GM19043 (cell line): ENCODE measurements around the gene C4B.

Source experiments
- ATAC-seq: cut with Tn5 transposase; IDR thresholded peaks from one replicate; pipeline ENCODE4 v1.9.1; 2021; ENCODE audit warnings: low read depth; ENCODE audit not compliant: unreplicated experiment

The C4B gene

GRCh38 chr6:32074996-32075532 lies 60.5 kb downstream of the C4B start:
- no peak for ATAC-seq

- no peak for ATAC-seq
These were observed 61.2 kb downstream of the C4B start for GRCh38 chr6:32075781-32076180.

GRCh38 chr6:32076321-32076809 lies 61.8 kb downstream of the C4B start:
- ATAC-seq, result no peak

DNA sequence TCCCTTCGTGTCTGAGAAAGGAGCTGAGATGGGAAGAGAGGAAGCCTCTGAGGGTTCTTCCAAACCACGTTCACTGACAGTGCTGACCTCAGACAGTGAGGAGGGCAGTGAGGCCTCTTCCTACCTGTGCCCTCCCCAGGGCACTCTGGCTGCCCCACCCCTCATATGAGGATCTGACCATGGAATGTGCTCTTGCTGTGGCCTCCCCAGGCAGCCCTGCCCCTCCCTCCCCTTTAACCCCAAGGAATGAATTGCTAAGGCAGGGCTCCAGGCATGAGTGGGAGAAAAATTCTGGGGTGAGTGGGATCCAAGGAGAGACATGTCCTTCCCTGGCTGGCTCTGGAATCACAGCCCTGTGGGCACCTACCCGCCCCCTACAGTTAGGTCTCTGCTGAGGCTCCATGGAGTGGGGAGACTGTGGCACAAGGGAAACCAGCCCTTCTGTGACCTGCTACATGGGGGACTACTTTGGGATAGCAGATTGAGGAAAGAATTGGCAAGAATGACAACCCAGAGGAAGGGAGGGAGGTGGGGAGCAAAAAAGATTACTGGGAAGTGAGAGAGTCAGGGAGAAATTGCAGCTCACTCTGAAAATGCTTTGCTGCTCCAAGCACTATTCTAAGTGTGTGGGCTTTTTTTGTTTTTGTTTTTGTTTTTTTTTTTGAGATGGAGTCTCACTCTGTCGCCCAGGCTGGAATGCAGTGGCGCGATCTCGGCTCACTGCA lies 65.1 kb downstream of the C4B start:
- no peak for ATAC-seq

GRCh38 chr6:32081168-32081990 lies 66.8 kb downstream of the C4B start:
- no peak for ATAC-seq

GRCh38 chr6:32082478-32082877 lies 67.9 kb downstream of the C4B start:
- ATAC-seq, result no peak

DNA sequence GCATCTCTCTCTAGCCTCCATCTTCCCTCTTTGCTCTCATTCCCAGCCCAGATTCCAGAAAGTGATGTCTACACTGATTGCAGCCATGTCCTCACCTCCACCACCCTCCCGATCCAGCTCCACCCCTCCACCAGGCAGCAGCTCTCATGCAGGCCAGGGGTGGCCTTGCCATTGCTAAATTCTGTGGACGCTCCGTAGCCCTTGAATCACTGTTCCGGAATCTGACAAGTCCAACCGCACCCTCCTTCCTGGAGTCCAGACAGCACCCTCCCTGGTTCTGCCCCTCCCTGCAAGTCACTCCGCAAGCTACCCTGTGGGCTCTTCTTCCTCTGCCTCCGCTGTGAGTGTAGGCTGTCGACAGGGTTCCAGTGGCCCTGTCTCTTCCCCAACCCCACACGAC lies 68.3 kb downstream of the C4B start:
- ATAC-seq, result no peak

DNA sequence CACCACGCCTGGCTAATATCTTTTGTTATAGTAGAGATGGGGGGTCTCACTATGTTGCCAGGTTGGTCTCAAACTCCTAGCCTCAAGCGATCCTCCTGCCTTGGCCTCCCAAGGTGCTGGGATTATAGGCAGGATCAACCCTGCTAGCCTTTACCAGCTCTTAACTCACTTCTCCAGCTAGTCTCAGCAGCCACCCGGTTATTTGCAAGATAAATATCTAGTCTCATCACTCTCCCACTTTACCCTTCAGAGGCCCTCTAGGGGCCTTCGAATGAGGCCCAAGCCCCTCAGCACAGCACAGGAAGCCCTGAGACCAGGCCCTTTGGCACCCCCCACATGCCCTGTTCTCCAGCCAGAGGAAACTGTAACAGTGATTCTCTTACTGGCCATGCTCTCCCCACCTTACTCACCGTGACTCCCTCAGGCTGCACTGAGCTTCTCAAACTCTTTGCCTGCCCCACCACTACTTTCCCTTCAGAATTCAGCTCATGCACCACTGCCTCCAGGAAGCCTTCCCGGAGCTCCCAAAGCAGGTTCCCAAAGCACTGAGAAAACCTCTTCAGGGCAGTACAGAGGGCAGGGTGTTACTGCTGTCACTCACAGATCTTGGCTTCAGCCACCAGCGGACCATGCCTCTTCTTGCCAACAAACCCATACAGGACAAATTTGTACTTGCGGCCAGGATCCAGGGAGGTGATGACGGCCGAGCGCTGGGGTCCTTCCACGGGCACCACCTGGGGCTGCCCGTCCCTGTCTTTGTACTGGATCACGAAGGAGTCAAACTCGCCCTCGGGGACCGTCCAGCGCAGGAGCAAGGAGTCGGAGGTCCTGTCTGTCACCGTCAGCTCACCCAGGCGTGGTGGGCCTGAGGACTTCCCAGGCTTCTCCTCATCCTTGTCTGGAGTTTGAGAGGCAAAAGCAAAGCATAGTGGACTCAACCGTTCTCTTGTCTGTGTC lies 69.5 kb downstream of the C4B start:
- ATAC-seq, result no peak

- ATAC-seq, result no peak
These were observed 70.2 kb downstream of the C4B start for GRCh38 chr6:32084780-32085179.
